HT1080 (cell line): ENCODE results near the gene INPP5J. TPM values are rescaled to one million over a fixed set of nuclear protein-coding genes. Genes with fewer than 3 reads are reported as not detected.
"Not testable (repeated sequence)": the region's sequence is repeated elsewhere in the genome, so short reads cannot be mapped to it uniquely, and the experiment has no call there.

Source experiments
- DNase-seq: peaks from one replicate; pipeline ENCODE4 v3.0.0-alpha.2; 2015; ENCODE audit warnings: low read depth
- total RNA-seq: library from RNA; depleted of rRNA; stranded (reverse); fragments of >200 nt; shearing (Covaris generic); gene quantifications from 2 replicates; pipeline ENCODE4 v1.2.3, GENCODE V29; 2014

Gene INPP5J
- total RNA-seq, 1 experiment from 2014 or later, result 0.88 TPM

DNA sequence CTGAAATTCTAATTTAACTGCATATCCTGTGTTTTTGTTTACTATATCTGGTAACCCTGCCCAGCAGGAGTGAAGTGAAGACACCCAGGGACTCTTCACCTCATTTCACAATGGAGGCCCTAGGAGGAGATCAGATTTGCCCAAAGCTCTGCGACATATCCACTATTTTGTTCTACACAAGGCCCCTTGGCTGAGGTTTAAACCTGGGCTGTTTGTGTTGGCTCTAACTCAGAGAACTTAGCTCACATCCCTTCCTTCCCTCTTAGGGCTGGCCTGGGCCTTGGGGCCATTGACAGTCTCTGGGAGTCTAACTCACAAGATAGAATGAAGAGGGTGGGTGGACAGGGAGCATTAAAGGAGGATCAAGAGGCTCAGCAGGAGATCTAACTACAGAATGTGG, 25.7 kb downstream of the INPP5J start:
- no peak for DNase-seq

DNA sequence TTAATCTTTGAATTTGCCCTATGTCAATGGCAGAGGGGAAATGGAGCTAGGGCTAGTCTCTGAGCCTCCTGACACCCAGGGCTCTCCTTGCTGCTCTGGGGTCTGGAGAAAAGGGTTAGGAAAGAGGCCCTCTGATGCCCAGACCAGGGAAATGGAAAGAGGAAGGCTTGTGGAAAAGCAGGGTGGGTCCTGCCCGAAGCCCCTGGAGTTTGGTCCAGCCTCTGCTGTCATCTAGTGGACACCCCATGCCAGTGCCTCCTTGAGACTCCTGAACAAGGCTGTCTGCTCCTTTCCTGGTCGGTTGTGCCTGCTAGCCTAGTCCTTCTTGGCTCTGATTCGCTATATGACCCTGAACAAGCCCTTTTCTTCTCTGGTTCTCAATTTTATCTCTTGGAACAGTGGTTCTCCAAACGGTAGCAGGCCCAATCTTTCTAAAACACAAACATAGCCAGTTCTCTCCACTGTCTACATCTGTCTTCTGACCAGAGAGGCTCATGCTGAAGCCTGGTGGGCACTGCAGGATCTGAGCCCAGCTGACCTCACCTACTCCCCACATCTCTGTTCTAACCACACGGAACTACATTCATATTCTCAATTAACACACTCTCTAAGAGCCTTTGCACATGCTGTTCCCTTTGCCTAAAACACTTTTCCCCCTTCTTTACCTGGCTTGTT, 26.3 kb downstream of the INPP5J start:
- peak; percentile 68 for DNase-seq

DNA sequence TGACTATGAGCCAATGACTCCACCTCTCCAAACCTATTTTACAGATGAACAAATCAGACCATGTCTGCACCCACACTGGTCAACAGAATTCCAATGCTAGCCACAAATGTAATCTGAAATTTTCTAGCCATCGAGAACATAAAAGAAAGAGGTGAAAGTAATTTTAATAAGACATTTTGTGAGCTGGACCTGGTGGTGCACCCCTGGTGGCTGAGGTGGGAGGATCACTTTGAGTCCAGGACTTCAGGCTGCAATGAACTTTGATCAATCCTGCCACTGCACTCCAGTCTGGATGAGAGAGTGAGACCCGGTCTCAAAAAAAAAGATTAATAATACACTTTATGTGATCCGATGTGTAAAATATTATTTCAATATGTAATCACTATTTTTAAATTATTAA, 27.8 kb downstream of the INPP5J start:
- no peak for DNase-seq

DNA sequence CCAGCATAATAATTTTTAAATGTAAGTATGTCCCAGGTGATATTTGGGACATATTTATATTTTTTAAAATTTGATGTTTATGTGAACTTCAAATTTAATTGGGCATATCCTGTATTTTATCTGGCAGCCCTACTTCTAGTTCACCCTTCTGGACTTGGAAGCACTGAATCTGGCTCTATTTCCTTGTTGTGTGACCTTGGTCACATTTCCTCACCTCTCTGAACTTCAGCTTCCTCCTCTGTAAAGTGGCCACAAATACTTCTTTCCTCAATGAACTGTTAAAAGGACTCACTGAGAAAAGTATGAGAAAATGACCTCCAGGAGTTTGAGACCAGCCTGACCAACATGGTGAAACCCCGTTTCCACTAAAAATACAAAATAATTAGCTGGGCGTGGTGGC, 29.1 kb downstream of the INPP5J start:
- no peak for DNase-seq

DNA sequence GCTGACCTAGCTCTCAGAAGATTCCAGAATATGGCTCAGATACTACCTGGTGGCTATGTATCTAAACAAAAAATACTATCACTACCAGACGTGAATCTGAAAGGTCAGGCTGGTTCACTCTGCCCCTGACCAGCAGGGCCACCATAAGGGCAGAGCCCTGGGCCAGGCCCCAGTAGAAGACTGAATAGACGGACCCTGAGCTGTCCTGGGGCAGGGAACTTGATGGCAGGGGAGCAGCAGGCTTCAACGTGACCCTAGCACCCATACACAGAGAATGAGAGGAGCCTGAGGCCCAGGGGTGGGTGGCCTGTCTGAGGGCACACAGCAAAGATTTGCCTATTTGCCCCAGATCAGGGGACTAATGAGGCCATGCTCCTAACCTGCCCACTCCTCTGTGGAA, 30.6 kb downstream of the INPP5J start:
- no peak for DNase-seq

DNA sequence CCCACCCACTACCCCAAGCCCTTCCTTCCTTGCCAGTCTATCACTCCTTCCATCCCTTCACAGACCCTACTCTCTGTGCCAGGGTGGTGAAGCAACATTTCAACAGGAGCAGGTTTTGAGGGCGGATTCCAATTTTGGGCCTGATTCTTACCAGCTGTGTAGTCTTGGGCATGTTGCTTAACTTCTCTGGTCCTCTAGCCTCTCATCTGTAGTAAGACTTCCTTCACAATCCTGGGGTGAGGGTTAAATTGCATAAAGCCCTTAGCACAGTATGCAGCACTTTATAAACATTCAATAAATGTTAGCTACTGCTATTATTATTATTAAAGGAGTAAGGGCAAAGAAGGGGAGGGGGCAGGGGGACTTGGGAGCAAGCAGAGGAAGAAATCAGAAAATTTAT, 32.2 kb downstream of the INPP5J start:
- no peak for DNase-seq

DNA sequence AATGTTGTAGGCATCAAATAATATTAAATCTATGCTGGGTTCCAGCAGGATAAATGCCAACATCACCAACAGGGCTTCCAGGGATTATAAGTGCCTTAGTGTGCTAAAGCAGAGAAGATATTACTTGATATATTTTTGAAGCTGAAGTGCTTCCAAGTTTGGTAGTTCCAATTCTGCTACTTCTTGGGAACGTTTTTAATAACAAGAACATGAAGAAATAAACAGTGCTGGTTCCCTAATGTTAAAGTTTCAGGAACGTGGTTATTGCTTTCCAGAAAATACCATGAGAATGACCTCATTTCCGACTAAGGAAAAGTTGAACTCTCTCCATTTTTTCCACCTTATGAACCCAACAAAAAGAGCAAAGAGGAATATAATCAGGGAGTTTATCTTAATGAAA, 32.7 kb downstream of the INPP5J start:
- no peak for DNase-seq

DNA sequence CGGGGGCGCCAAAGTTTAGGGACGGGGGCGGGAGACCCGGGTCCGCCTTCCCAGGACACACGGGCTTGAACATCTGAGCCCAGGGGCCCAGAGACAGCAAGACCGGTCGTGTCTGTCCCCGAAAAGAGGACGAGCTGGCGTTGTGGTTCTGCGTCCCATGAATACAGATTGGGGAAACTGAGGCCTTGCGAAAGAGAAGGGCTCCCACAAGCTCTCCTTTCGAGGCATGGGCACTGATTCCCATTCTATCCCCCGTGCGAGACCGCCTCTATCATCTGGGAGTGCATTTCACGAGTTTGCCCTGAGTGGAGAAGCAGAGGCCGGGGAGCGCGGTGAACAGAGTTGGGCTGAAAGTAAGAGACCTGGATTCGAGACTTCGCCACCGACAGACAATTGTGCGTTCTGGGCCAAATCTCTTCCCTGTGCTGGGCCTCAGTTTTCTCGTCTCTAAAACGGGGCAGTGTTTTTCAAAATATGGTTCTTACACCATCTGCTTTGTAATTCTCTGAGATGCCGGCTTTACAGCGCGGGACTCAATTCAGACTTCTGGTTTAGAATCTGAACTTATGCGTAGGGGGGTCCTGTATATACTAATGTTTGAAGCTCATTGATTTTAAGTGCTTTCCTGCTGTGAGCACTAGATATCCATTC, 37.7 kb downstream of the INPP5J start:
- no peak for DNase-seq

DNA sequence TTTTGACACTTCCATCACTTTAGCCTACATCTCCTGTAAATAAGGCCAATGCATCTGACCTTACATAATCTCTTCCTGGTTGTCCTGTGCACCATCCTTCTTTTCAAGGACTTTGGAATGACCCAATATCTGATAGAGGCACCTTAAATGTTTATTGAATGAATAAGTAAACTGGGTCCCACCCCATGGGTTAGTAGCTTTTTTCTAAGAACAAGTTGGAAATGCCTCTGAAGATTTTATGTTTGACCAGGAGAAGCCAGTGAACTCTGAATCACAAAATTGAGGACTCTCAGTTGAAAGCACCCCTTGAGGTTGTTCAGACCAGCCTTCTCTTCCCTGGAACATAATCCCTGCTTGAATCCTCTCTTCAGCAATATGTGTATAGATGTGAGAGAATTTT, 38.6 kb downstream of the INPP5J start:
- DNase-seq, result no peak

DNA sequence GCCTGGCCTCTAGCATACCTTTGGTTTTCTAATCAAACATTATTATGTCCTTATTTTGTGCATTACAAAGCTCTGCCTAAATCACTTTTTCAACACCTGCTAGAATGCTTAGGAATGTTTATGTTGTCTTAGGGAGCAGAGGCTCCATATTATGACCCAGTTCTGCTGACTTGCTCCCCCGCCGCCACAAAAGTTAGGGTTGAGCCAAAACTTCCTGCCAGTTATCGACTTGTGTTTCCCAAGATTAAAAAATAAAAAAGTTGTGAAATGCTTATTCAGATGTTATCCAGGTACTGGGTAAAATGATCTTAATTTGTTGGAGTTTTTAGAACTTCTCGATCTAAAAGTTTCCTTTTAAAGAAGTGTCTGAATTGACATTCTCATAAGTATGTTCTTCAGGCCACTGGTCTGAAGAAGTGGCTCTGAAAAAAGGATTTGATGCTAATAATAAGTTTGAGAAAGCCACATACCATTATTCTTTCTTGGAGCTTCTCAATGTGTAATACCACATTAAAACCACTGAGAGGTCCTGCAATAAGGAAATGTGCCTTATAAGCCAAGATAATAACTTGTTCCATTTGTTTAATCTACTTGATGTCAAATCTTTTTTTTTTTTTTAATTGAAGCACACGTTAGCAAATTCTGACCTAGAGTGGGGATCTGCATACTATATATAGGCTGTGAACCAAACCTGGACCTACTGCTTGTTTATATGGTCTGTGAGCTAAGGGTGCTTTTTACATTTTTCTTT, 39.4 kb downstream of the INPP5J start:
- DNase-seq, result no peak

DNA sequence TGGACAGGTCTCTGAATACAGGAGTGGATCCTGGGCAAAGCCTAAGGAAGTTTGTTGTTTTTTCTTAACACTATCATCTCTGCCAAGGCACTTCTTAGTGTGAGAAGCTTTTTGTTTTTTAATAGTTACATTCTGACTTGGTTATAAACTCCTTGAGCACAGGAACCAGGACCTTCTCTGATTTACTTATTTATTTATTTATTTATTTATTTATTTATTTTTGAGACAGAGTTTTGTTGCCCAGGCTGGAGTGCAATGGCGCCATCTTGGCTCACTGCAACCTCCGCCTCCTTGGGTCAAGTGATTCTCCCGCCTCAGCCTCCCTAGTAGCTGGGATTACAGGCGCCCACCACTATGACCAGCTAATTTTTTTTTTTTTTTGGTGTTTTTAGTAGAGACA, 48.2 kb downstream of the INPP5J start:
- no peak for DNase-seq

DNA sequence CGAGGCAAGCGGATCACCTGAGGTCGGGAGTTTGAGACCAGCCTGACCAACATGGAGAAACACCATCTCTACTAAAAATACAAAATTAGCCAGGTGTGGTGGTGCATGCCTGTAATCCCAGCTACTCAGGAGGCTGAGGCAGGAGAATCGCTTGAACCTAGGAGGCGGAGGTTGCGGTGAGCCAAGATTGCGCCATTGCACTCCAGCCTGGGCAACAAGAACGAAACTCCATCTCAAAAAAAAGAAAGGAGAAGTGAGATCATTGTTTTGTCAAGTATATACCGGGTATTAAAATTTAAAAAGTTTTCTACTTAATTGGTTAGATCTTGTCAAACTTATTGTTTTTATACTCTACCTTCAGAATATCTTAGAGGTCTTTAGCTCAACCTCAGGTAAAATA, 49.0 kb downstream of the INPP5J start:
- not testable (repeated sequence) for DNase-seq

DNA sequence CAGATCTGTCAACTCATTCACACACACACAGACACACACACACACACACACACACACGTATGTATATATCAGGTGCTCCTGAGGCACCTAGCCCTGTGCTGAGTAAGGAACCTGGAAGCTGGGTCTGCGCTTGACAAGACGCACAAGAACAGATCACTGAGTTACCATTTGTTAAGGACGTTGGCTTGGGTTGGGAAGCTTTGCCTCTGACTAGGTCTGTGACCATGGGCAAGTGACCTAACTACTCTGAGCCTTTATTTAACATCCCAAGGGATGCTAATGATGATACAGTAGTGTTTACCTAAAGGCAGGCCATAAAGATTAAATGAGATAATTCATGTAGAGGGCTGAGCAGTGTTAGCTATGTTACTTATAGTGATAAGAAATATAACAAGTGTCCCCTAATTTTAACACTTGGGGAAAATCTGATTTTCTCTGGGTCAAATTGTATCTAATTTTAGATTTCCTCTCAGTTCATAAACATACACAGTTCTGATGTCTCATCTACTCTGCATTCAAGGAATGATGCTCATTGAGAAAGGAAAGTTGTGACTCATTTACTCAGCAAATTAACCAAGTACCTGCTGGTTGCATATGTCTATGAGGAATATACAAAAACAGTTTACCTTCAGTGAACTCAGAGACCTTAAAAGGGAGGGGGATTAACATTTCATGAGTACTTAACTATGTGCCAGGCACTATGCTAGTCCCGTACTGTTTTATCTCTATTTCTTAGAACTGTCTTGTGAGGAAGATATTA, 50.8 kb downstream of the INPP5J start:
- peak; percentile 78 for DNase-seq

DNA sequence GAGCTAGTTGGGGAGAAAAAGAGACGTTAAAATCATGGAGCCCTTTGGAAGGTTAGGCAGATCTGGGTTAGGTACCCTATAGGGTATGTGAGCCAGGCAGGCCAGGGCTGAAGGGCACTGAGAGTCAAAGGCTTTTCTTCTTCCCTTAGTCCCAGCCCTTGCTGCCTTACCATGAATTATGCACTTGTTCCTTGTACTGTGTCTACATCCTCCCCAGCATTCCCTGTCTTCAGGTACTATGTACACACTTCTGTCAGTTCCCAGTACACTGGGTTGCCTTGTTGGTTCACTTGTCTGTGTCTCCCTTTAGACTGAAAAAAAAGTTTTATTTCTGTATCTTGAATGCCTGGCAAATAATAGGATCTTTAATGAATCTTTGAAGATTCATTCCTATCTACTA, 54.2 kb downstream of the INPP5J start:
- no peak for DNase-seq

DNA sequence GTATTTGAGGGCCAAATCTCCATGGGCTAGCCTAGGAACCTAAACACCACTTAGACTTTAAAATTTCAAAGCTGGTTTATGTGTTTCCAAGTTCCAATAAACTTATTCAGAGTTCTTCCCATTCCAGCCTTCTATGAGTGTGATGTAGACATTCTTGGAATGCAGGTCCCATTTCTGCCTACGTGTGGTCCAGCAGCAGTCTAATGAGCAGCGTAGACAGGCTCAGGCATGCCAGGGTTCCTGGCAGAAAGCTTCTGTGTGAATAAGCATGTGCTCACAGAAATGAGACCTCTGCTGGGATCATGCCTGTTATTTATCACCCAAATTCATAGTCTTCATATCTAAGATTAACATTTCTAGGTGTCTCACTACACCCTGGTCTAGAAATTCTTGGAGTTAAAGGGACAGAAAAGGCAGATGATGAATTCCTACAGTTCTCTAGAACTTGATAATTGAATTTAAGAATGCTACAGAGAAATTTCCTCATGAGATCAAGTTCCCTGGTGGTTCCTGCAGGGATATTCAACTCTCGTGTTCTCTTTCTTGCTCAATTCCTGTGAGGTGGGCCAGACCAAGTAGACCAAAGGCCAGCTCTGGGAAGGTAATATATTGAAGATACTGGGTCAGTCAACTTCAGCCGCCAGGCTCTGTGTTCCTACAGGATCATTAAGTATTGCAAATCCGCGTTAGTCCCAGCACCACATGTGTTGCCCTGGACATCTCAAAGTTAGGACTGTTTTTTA, 54.8 kb downstream of the INPP5J start:
- DNase-seq, result no peak

DNA sequence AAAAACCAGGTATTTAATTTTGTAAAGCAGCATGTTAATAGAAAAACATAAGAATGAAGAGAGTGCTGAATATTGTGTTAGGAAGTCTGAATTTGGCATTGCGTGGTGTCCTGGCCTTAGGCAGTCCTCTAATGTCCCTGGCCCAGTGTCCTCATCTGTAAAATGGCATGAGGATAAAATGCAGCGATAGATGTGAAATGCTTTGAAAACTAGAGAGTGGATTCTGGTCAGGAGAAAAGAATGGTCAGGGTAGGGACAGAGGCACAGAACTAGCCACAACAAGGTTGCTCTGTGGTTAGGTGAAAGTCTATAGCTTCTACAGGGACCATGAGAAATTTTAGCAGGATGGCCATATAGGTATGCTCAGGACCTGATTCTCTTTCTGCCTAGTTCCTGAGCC, 56.1 kb downstream of the INPP5J start:
- no peak for DNase-seq

DNA sequence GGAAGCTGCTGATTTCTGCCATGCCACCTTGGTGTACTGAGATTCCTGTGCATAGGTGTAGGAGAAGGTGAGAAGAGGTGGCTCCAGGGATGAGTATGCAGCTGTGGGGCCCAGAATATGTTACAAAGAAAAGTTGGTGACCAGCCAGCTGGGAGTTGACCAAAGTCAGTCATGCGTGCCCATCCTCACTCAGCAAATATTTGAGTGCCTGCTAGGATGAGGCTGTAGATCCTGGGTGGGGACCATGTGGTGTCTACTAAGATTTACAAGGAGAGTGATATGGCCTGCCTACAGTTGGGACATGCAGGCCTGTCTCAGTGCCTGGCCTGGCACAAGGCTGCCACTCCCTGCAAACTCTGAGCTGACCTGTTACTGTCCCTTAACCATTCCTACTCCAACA, 56.6 kb downstream of the INPP5J start:
- DNase-seq, result peak; percentile 10

DNA sequence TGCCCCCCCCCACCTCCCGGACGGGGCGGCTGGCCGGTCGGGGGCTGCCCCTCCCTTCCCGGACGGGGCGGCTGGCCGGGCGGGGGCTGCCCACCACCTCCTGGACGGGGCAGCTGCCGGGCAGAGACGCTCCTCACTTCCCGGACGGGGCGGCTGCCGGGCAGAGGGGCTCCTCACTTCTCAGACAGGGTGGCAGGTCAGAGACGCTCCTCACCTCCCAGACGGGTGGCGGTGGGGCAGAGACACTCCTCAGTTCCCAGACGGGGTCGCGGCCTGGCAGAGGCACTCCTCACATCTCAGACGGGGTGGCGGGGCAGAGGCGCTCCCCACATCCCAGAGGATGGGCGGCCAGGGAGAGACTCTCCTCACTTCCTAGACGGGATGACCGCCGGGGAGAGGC, 61.2 kb downstream of the INPP5J start:
- DNase-seq, result no peak
